GM21367 (cell line): Measurements from ENCODE around the gene ACOXL.

Experiments
- ATAC-seq: cut with Tn5 transposase; IDR thresholded peaks from one replicate; pipeline ENCODE4 v1.9.1; 2021; ENCODE audit not compliant: unreplicated experiment

Gene ACOXL

GRCh38 chr2:110995911-110996310 is 263.5 kb downstream of the ACOXL start:
- ATAC-seq = no peak

GRCh38 chr2:110997331-110998045 is 265.1 kb downstream of the ACOXL start:
- ATAC-seq = no peak

GRCh38 chr2:110998311-110998710 is 265.9 kb downstream of the ACOXL start:
- ATAC-seq = no peak

- no peak for ATAC-seq
These were observed 267.3 kb downstream of the ACOXL start for GRCh38 chr2:110999626-111000025.

- ATAC-seq = no peak
These were observed 272.9 kb downstream of the ACOXL start for GRCh38 chr2:111005307-111005706.

- no peak for ATAC-seq
These were observed 273.4 kb downstream of the ACOXL start for GRCh38 chr2:111005821-111006220.

- ATAC-seq = no peak
These were observed 275.6 kb downstream of the ACOXL start for GRCh38 chr2:111007757-111008688.

GRCh38 chr2:111011218-111011617 is 278.8 kb downstream of the ACOXL start:
- ATAC-seq = no peak

GRCh38 chr2:111015283-111015995 is 283.1 kb downstream of the ACOXL start:
- ATAC-seq = no peak

- ATAC-seq = no peak
These were observed 284.8 kb downstream of the ACOXL start for GRCh38 chr2:111017034-111017622.

- ATAC-seq = no peak
These were observed 285.5 kb downstream of the ACOXL start for GRCh38 chr2:111017909-111018308.

GRCh38 chr2:111019381-111019780 is 287.0 kb downstream of the ACOXL start:
- ATAC-seq = no peak

GRCh38 chr2:111022633-111023032 is 290.3 kb downstream of the ACOXL start:
- ATAC-seq = no peak

- no peak for ATAC-seq
These were observed 292.1 kb downstream of the ACOXL start for GRCh38 chr2:111024496-111024895.

- no peak for ATAC-seq
These were observed 292.9 kb downstream of the ACOXL start for GRCh38 chr2:111025288-111025687.

GRCh38 chr2:111028720-111029119 is 296.3 kb downstream of the ACOXL start:
- ATAC-seq = no peak

- ATAC-seq = no peak
These were observed 297.0 kb downstream of the ACOXL start for GRCh38 chr2:111029181-111029927.

- ATAC-seq = no peak
These were observed 298.0 kb downstream of the ACOXL start for GRCh38 chr2:111030260-111030891.

- ATAC-seq = no peak
These were observed 298.6 kb downstream of the ACOXL start for GRCh38 chr2:111030945-111031344.
